Mucosa of stomach (tissue), 1 donor: ENCODE data around the gene APOBEC3C.
"Not testable (repeated sequence)": the region's sequence is repeated elsewhere in the genome, so short reads cannot be mapped to it uniquely, and the experiment has no call there.

ENCODE experiments used
- H3K27me3 ChIP-seq: one replicate; pipeline ENCODE4 v1.7.0; 2013; ENCODE audit warnings: mild to moderate bottlenecking, low read length; ENCODE audit not compliant: control insufficient read depth, insufficient read depth
- H3K36me3 ChIP-seq: one replicate; pipeline ENCODE4 v1.7.0; 2013; ENCODE audit warnings: low read length; ENCODE audit not compliant: control insufficient read depth, insufficient read depth
- H3K4me1 ChIP-seq: one replicate; pipeline ENCODE4 v1.7.0; 2013; ENCODE audit warnings: mild to moderate bottlenecking, low read length; ENCODE audit not compliant: control insufficient read depth, insufficient read depth
- H3K4me3 ChIP-seq: one replicate; pipeline ENCODE4 v1.7.0; 2013; ENCODE audit warnings: low read length
- H3K9ac ChIP-seq: one replicate; pipeline ENCODE4 v1.7.0; 2013; ENCODE audit warnings: mild to moderate bottlenecking, low read length, moderate library complexity
- H3K9me3 ChIP-seq: one replicate; pipeline ENCODE4 v1.7.0; 2013; ENCODE audit warnings: mild to moderate bottlenecking, low read length, moderate library complexity; ENCODE audit not compliant: control insufficient read depth
- donor health status: Pancreatic carcinoma.

APOBEC3C gene

DNA sequence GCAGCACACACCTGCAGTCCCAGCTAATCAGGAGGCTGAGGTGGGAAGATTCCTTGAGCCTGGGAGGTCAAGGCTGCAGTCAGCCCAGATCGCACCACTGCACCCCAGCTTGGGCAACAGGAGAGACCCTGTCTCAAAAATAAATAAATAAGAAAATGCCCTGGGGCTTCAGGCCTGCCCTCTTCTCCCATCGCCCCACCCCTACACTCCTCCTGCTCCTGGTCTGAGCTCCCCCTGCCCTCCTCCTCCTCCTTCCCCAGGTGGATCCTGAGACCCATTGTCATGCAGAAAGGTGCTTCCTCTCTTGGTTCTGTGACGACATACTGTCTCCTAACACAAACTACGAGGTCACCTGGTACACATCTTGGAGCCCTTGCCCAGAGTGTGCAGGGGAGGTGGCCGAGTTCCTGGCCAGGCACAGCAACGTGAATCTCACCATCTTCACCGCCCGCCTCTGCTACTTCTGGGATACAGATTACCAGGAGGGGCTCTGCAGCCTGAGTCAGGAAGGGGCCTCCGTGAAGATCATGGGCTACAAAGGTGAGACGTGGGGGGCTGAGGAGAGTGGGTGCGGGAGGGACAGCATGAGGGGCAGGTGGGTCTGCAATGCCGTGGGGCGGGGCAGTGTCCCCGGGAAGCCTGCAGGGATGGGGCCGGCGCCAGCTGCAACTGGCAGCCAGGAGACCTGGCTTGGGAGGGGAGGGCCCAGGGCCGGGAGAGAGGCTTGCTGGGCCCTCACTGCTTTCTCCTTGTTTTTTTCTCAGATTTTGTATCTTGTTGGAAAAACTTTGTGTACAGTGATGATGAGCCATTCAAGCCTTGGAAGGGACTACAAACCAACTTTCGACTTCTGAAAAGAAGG is 17.6 kb downstream of the APOBEC3C start:
- not testable (repeated sequence) for H3K36me3 ChIP-seq, H3K9me3 ChIP-seq, H3K27me3 ChIP-seq, H3K9ac ChIP-seq, H3K4me3 ChIP-seq, H3K4me1 ChIP-seq

DNA sequence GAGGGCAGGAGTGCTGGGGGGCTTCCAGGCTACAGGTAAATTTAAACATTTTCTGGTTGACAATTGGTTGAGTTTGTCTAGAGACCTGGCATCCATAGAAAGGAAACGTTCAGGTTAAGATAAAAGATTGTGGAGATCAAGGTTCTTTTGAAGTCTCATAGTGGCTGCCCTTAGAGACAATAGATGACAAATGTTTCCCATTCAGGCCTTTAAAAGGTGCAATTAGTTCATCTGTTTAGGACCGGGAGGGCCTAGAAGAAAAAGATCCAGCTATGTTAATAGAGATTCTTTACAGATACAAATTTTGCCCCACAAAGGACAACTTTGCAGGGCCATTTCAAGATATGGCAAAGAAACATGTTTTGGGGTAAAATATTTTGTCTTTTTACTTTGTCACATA is 23.0 kb downstream of the APOBEC3C start:
- not testable (repeated sequence) for H3K9me3 ChIP-seq, H3K27me3 ChIP-seq

DNA sequence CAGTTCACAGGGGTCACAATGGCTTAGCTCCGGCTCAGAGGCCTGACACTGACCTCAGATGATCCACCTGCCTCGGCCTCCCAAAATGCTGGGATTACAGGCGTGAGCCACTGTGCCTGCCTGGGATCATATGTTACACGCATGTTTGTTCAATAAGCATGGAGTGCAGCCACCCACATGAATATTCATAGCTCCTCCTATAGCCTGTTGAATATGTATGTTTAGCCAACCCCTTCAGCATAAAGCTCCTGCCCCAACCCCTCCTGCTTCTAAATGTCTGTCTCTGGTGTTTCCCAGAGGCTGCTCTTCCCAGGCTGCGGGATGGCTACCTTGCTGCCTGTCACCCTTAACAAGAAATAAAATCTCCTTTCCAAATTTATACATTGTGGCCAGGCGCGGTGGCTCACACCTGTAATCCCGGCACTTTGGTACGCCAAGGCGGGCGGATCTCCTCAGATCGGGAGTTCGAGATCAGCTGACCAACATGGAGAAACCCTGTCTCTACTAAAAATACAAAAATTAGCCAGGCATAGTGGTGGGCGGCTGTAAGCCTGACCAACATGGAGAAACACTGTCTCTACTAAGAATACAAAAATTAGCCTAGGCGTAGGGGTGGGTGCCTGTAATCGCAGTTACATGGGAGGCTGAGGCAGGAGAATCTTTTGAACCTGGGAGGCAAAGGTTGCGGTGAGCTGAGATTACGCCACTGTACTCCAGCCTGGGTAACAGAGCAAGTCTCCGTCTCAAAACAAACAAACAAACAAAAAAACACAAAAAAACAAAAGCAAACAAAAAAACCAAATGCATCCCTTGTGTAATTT is 25.5 kb downstream of the APOBEC3C start:
- Histone ChIP-seq H3K27me3 (no peaks in the 10 kb centered on the region), H3K4me3 (no peak overlapping the region), H3K9ac (no peak overlapping the region), H3K9me3 (no peaks in the 10 kb centered on the region), H3K36me3 (no peaks in the 10 kb centered on the region), H3K4me1 (no peaks in the 10 kb centered on the region)

More for the DNA sequence above, 23.0 kb downstream of the APOBEC3C start:
- H3K9ac ChIP-seq, H3K4me3 ChIP-seq, H3K4me1 ChIP-seq, H3K36me3 ChIP-seq: not testable (repeated sequence)

DNA sequence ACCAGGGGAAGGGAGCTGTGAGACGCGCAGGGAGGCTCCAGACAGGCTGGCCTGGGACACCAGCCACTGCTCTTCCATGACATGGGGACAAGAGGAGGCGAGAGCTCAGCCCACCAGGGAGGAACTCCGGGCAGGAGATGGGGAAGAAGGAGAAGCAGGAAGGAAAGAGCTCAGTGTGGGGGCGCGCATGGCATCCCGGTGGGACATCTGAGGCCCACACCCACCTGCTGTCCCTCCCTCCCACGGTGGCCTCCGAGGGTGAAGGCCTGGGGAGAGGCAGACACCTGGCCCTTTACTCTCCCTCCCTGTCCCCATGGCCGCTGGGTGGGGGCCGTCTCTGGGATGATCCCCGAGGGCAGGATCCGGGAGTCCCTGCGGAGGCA is 26.1 kb downstream of the APOBEC3C start:
- not testable (repeated sequence) for H3K9ac ChIP-seq, H3K9me3 ChIP-seq, H3K36me3 ChIP-seq, H3K4me1 ChIP-seq, H3K27me3 ChIP-seq
- H3K4me3 ChIP-seq = peak overlapping the region; percentile 25

DNA sequence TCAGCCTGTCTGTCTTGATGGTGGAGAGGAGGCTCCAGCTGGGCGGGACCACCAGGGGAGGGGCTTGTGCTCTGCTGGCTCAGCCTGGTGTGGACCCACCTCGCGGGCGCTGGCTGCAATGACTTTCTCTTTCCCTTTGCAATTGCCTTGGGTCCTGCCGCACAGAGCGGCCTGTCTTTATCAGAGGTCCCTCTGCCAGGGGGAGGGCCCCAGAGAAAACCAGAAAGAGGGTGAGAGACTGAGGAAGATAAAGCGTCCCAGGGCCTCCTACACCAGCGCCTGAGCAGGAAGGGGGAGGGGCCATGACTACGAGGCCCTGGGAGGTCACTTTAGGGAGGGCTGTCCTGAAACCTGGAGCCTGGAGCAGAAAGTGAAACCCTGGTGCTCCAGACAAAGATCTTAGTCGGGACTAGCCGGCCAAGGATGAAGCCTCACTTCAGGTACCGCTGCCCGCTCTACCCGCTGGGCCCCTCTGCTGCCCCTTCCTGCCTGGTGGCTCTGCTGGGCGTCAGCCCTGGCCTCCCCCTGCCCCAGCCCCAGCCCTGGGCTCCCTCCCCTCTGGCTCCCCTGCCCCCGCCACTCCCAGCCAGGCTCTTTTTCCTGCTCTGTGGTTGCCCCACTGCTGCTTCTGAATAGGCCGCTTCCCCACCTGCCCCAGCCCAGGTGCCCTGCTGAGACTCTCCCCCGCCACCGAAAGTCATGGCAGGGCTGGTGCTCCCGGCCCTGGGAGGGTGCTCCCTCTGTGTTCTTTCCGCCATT is 26.7 kb downstream of the APOBEC3C start, which contains the start of gene APOBEC3F:
Gene APOBEC3F (plus strand): TSS at position 327 of the 759 bp plus-strand sequence. CDS start 97 bp downstream, at position 424.
- H3K36me3 ChIP-seq, H3K9me3 ChIP-seq, H3K27me3 ChIP-seq, H3K4me1 ChIP-seq: not testable (repeated sequence)
- Histone ChIP-seq H3K4me3 (peak within 1 kb of the TSS; percentile 25), H3K9ac (peak within 1 kb of the TSS; percentile 77)

DNA sequence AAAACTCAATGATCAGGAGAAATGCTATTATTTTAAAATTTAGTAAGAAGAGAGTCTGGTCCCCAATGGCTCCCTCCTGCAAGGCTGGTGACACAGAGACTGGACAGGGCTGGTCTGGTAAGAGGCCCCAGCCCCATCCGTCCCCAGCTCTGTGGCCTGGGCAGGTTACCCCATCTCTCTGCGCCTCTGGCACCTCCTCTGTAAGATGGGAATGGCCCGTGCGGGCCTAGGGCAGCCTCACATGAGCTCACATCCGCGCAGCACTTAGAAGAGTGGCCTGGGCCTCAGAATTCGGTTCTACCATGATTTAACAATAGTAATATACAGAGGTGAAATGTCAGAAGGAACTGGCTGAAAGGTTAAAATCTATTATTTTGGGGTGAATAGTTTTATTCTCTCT is 27.9 kb downstream of the APOBEC3C start:
- Histone ChIP-seq H3K27me3 (no peaks in the 10 kb centered on the region), H3K4me3 (no peak overlapping the region), H3K4me1 (no peaks in the 10 kb centered on the region), H3K9ac (no peak overlapping the region), H3K36me3 (no peaks in the 10 kb centered on the region), H3K9me3 (no peaks in the 10 kb centered on the region)

DNA sequence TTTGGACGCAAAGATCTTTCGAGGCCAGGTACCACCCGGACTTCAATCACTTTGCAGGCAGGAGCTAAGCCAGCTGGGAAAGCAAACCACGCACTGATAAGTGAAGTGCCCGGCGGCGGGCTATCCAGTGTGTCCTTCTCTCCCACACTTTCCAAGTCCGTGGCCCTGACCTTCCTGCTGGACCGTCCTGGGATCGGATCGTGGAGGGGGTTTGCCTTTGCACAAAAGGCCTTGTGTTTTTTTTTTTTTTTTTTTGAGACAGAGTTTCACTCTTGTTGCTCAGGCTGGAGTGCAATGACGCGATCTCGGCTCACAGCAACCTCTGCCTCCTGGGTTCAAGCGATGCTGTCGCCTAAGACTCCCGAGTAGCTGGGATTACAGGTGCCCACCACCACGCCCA is 29.0 kb downstream of the APOBEC3C start:
- H3K27me3 ChIP-seq, H3K9ac ChIP-seq, H3K9me3 ChIP-seq, H3K4me1 ChIP-seq, H3K4me3 ChIP-seq, H3K36me3 ChIP-seq: not testable (repeated sequence)

DNA sequence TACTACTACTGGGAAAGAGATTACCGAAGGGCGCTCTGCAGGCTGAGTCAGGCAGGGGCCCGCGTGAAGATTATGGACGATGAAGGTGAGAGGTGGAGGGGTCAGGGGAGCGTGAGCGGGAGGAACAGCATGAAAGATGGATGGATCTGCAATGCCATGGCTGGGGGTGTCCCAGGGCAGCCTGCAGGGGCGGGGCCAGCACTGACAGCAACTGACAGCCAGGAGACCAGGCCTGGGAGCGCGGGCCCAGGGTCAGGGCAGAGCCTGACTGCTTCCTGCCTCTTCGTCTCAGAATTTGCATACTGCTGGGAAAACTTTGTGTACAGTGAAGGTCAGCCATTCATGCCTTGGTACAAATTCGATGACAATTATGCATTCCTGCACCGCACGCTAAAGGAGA is 31.1 kb downstream of the APOBEC3C start:
- not testable (repeated sequence) for H3K4me1 ChIP-seq, H3K27me3 ChIP-seq, H3K36me3 ChIP-seq, H3K4me3 ChIP-seq, H3K9me3 ChIP-seq, H3K9ac ChIP-seq

DNA sequence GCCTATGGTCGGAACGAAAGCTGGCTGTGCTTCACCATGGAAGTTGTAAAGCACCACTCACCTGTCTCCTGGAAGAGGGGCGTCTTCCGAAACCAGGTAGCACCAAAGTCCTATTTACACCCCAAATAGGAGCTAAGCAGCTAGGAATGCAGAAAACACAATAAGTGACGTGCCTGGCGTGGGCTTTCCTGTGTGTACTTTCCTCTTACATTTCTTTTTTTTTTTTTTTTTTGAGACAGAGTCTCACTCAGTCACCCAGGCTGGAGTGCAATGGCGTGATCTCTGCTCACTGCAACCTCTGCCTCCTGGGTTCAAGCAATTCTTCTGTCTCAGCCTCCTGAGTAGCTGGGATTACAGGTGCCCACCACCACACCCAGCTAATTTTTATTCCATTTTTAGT is 35.4 kb downstream of the APOBEC3C start:
- not testable (repeated sequence) for H3K4me3 ChIP-seq, H3K9me3 ChIP-seq, H3K9ac ChIP-seq, H3K4me1 ChIP-seq, H3K27me3 ChIP-seq, H3K36me3 ChIP-seq

DNA sequence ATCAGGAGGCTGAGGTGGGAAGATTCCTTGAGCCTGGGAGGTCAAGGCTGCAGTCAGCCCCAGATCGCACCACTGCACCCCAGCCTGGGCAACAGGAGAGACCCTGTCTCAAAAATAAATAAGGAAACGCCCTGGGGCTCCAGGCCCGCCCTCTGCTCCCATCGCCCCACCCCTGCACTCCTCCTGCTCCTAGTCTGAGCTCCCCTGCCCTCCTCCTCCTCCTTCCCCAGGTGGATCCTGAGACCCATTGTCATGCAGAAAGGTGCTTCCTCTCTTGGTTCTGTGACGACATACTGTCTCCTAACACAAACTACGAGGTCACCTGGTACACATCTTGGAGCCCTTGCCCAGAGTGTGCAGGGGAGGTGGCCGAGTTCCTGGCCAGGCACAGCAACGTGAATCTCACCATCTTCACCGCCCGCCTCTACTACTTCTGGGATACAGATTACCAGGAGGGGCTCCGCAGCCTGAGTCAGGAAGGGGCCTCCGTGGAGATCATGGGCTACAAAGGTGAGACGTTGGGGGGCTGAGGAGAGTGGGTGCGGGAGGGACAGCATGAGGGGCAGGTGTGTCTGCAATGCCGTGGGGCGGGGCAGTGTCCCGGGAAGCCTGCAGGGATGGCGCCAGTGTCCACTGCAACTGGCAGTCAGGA is 37.9 kb downstream of the APOBEC3C start:
- H3K9me3 ChIP-seq, H3K4me1 ChIP-seq, H3K36me3 ChIP-seq, H3K4me3 ChIP-seq, H3K9ac ChIP-seq, H3K27me3 ChIP-seq: not testable (repeated sequence)

DNA sequence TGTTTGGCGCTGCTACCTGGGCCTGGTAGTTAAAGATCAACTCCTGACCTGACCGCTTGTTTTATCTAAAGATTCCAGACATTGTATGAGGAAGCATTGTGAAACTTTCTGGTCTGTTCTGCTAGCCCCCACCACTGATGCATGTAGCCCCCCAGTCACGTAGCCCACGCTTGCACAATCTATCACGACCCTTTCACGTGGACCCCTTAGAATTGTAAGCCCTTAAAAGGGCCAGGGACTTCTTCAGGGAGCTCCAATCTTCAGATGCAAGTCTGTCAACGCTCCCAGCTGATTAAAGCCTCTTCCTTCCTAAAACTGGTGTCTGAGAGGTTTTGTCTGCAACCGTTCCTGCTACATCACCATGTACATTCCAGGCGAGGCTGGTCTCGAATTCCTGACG is 41.6 kb downstream of the APOBEC3C start:
- H3K4me3 ChIP-seq = no peak overlapping the region
- H3K9ac ChIP-seq = no peak overlapping the region
- H3K36me3 ChIP-seq = no peaks in the 10 kb centered on the region
- H3K9me3 ChIP-seq = no peaks in the 10 kb centered on the region
- H3K4me1 ChIP-seq = no peaks in the 10 kb centered on the region
- no peaks in the 10 kb centered on the region for H3K27me3 ChIP-seq
